ENCODE results near the gene ZNF408.

- no peak for TF ChIP-seq POLR2AphosphoS5 (IDR thresholded peaks at IDR 0.05)
- no peak for TF ChIP-seq CTCF (IDR thresholded peaks at IDR 0.05; ENCODE audit: poor library complexity, severe bottlenecking)
- no peak for TF ChIP-seq TAF1 (IDR thresholded peaks at IDR 0.05; ENCODE audit: low read depth)
- TF ChIP-seq EZH2 (IDR thresholded peaks at IDR 0.05; ENCODE audit: borderline replicate concordance, insufficient read depth, low read length, poor library complexity, severe bottlenecking) = no peak
These were observed 42.6 kb upstream of the ZNF408 start for GRCh38 chr11:46658259-46658658.
